Amygdala (tissue), 56 donors: Measurements from ENCODE around the gene LSM14B.

Experiments
- DNase-seq, 56 donors: peaks; one replicate each; lab custom pipeline; 2025; lab: John Stamatoyannopoulos, UW

LSM14B gene

GRCh38 chr20:62131560-62132320, 9.5 kb downstream of the LSM14B start:
- DNase-seq = no peak

DNA sequence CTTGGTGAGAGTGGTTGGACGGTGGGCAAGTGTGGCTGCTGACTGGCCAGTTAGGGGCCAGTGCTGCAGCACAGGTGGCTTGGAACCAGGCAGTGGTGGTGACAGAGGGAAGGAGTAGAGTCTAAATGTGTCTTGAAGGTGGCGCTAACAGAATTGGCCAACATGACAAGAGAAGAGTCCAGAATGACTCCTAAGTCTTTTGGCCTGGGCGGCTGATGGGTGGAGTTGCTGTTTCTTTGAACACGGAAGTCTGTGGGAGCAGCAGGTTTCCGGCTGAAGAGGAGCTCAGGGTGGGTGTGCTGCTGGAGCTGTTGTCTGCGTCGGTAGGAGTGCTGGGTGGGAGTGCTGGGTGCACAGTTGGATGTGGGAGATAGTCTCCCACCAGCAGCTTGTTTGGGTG, 10.1 kb downstream of the LSM14B start:
- no peak for DNase-seq

GRCh38 chr20:62133051-62133845, 11.0 kb downstream of the LSM14B start:
- DNase-seq = peak in 2 of 56 donors; percentile 18 to 46

DNA sequence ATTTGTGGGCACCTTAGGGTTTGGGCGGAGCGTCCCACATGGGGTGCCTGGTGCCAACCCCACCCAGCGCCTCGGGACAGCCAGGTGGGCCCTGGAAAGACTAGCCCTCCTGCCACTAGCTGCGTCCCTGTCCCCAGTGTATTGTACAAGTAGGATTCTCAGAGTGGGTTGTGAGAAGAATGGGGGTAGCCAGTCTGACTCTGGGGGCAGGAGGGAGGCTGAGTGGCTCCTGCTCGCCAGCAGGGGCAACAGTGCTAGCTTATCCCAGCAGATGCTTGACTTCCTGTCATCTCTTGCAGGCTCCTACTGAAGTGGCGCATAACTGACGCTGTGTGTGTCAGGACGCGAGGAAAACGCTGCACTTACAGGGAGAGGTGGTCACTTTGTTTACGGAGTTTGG, 11.6 kb downstream of the LSM14B start:
- DNase-seq = no peak

- DNase-seq = peak in 2 of 56 donors; percentile 24 to 62
These were observed 12.5 kb downstream of the LSM14B start for GRCh38 chr20:62134735-62135231.

GRCh38 chr20:62135573-62136266, 13.4 kb downstream of the LSM14B start:
- no peak for DNase-seq

DNA sequence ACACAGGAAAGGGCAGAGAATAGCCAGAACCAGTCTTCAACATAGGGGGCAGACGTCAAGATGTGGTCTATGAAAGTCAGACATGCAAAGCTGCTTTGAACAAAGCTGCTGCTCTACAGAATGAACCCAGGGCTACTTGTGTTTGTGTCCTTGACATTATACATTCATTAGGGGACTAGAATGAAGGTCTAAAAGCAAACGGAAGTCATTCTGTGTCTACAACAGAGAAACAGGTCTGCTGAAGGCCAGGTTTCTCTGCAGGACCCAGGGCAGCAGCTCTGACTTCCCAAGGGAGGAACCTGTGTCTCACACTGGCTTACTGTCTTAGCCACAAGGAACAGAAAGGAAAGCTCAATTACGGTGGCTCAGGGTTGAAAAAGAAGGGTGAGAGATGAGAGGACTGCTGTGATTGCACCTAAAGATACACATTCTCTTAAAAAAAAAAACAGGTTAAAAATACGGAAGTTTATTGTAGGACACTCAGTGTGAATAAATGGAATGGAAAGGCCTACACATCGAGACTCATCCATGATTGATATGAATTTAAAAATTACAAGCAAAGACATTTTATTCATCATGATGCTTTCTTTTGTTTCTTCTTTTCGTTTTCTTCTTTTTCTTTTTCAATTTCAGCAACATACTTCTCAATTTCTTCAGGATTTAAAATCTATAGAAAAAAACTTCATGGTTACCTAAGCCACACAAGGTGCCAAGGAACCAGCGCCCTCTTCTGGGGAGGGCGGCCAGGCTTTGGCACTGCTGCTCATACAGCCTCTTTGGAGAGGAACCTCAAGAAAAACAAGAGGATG, 14.2 kb downstream of the LSM14B start:
- DNase-seq = peak in 18 of 56 donors; percentile 9 to 71 (median 26)

DNA sequence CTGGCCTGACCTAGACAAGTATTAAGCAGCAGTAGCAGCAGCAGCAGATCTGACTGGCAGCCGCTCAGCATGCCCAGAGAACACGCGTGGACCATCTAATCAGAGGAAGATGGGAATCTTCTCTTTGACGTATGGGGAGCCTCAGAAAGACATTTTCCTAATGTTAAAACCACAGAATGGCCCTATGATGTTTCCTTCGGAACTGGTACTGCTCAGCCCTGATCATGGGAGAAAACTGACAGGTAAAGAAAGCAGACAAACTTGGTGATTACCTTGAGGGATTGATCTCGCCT, 14.8 kb downstream of the LSM14B start:
- DNase-seq = no peak

GRCh38 chr20:62137478-62138203, 15.4 kb downstream of the LSM14B start:
- DNase-seq = no peak

DNA sequence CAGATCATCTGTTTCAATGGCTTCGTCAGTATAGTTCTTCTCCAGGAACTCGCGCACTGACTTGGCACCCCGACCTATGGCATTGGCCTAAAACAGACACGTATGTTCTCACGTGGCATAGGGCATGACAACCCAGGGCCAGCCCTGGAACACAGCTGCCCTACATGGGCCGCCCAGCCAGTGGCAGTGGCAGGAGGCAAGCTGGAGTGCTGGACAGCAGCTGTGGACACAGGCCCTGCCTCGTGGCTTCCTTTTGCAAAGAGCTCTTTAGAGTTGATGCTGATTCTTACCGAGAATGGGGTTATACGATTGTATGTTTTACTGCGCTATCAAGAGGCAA, 15.9 kb downstream of the LSM14B start:
- no peak for DNase-seq

DNA sequence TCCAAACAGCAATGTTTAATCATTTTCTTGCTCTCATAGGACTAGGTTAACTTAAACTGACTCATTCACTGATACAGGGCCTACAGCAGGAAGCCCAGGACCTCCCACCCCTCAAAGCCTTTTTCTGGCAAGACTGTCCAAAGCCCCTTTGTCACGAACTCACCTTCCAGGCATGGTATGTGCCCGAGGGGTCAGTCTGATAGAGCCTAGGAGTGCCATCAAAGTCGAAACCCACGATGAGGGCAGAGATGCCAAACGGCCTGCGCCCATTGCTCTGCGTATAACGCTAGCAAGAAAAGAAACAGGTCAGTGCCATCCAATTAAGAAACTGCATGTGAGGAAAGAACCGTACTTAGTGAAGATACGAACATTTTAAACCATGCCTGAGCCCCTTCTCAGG, 16.6 kb downstream of the LSM14B start:
- DNase-seq = no peak

- no peak for DNase-seq
These were observed 17.4 kb downstream of the LSM14B start for GRCh38 chr20:62139636-62140035.

DNA sequence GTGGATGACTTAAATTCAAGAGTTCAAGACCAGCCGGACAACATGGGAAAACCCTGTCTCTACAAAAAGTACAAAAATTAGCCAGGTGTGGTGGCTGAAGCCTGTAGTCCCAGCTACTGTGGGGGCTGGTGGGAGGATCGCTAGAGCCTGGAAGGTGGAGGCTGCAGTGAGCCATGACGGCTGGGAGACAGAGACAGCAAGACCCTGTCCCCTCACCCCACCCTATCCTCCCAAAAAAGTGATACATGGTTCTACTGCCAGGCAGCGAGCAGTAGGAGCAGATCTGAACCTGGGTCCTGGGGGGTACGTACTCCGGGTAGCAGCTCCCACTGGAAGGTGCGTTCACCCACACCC, 18.7 kb downstream of the LSM14B start:
- no peak for DNase-seq

DNA sequence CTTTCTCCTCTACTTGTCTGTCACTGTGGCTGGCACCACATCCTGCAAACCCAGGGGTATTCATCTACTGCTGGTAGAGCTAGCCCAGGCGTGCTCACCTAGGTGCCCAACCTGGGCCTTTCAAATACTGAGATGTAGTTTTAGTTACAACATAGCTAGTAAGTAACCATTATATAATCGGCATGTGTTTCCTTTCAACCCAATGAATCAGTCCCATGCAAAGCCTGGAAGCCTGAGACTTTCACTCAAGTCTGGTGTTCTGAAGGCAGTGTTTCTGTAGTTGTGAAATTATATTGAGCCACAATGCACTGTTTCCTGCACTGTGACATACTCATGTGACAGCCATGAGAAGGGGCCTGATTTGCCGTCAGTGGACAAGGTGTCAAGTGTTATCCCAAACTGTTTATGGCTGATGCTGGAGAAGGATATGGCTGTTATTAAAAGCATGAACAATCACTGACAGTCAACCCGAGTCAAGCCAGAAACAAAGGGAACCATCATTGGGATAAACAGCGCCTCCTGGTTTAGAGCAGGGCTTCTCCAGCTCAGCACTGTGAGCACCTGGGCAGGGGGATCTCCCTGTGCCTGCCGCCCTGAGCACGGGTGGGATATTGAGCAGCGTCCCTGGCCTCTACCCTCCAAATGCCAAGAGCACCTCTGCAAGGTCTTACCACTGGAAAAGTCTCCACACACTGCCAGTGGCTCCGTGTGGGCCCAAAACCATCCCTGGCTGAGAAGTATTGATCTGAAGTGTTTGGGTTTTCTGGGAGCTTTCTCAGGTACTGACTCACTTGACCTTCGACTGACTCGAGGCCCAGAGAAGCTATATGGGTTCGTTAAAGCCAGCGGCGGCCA, 19.3 kb downstream of the LSM14B start:
- DNase-seq = peak in 2 of 56 donors; percentile 6 to 9

DNA sequence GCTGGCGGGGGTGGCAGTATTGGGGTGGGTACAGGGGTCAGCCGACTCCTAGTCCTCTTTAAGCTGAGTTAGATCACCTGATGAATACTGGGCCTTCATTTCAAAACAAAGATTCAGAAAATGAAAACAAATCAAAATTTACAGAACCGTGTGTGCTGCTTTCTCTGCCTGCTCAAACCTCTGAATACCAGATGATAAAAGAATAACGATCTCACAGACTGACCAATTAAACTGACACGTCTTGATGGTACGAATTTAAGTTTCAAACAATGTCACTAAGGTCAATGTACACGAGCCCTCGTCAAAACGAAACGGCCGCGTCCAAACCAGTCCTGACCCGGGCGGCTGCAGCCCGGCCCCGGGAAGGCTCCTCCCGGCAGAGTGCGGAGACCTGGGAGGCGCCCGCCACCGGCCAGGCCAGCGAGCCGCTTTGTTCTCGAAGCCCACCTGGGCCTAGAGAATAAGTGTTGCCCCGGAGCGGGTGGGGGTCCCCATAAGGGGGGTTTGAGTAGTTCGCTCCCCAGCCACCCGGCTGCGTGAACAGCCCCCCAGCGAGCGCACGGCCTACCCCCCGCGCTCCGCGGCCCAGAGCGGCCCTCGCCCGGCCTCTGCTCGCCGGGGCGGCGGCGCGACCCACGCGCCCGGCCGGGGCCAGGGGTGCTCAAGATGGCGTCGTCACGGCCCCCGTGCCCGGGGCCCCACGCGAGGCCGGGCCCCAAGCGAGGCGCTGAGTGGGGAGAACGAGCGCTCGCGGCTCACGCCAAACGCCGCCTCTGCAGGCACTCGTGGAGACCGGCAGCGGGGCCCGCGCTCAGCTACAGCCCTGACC, 20.2 kb downstream of the LSM14B start:
- peak in 3 of 56 donors; percentile 46 to 56 (median 48) for DNase-seq

DNA sequence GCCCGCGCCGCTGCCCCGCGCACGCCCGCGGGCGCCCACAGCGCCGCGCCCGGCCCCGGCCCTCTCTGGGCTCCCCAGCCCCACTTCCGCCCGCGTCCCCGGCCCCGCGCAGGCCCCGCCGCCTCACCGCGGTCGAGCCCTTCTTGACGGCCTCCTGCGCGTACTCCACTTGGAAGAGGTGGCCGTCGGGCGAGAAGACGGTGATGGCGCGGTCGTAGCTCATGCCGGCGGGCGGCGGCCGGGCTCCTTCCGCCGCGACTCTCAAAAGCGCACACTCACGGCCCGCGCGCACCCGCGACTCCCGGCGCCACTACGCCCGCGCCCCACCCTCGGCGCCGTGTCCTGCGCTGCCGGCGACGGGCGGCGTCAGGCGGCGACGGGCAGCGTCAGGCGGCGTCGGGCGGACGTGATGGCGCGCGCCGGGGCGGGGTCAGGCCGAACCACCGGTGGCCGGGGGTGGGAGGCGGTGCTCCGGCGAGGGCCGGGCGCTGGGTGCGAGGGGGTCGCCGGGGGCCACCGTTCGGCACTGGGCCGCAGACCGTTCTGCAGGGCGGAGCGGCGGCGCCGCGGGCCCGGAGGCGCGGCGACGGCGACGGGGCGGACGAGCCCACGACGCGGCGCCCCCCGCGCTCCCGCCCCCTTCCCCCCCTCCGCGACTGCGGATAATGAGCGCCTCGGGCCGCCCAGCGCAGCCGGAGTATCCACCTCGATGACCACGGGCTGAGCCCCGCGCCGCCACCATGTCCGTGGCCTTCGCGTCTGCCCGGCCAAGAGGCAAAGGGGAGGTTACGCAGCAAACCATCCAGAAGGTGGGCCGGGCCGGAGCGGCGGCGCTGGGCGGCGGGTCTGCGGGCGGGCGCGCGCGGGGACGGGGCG, 21.0 kb downstream of the LSM14B start, which contains the start of the genes PSMA7 and SS18L1:
TSS of gene PSMA7 (minus strand) at position 314 of the 876 bp plus-strand sequence. CDS start at position 223, 91 bp downstream.
TSS of gene SS18L1 (plus strand) at position 689 of the 876 bp plus-strand sequence. CDS start at position 741, 52 bp downstream.
- DNase-seq = peak in 55 of 56 donors; percentile 27 to 92 (median 77)
